ENCODE results near the gene MAPK9.
"Not testable (repeated sequence)": the region's sequence is repeated elsewhere in the genome, so short reads cannot be mapped to it uniquely, and the experiment has no call there.

The MAPK9 gene

DNA sequence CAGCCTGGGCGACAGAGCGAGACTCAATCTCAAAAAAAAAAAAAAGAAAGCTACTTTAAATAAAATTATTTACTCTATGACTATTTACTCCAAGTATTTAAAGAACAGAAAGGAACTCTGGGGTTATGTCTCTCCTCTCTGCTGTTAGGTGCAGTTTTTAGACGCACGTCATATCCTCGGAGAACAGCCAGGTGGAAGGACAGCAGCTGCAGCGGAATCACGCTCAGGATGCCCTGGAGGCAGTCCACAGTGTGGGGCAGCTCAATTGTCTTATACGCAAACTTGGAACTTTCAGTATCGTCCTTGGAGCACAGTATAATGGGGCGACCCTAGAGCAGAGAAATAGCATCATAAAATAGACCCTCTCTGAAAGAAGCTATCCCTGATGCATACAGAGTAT, 10.4 kb upstream of the MAPK9 start:
- no peak overlapping the region for H3K9ac ChIP-seq (ENCODE audit: low read depth, low read length)
- H3K4me1 ChIP-seq (ENCODE audit: control insufficient read depth, insufficient read depth, low read length) = no peaks in the 10 kb centered on the region
- peaks cover 39% of the 10 kb centered on the region for H3K36me3 ChIP-seq (ENCODE audit: insufficient read depth, low read length)
- H3K4me3 ChIP-seq (ENCODE audit: low read length) = no peak overlapping the region
- no peak overlapping the region for H3K4me2 ChIP-seq (ENCODE audit: low read length)
- H3K9me3 ChIP-seq (replicated peaks; ENCODE audit: low read length) = no peaks in the 10 kb centered on the region
- H3K27me3 ChIP-seq (ENCODE audit: control insufficient read depth, insufficient read depth, low read length) = no peaks in the 10 kb centered on the region

- Histone ChIP-seq H3K9me3 (replicated peaks; ENCODE audit: low read length) (no peaks in the 10 kb centered on the region), H3K9ac (ENCODE audit: low read depth, low read length) (no peak overlapping the region), H3K4me1 (ENCODE audit: control insufficient read depth, insufficient read depth, low read length) (no peaks in the 10 kb centered on the region), H3K27me3 (ENCODE audit: control insufficient read depth, insufficient read depth, low read length) (no peaks in the 10 kb centered on the region), H3K36me3 (ENCODE audit: insufficient read depth, low read length) (peaks cover 36% of the 10 kb centered on the region), H3K4me3 (ENCODE audit: low read length) (no peak overlapping the region), H3K4me2 (ENCODE audit: low read length) (no peak overlapping the region)
These were observed 9.4 kb upstream of the MAPK9 start for GRCh38 chr5:180301253-180301652.

- no peak overlapping the region for H3K4me2 ChIP-seq (ENCODE audit: low read length)
- no peak overlapping the region for H3K9ac ChIP-seq (ENCODE audit: low read depth, low read length)
- no peaks in the 10 kb centered on the region for H3K9me3 ChIP-seq (replicated peaks; ENCODE audit: low read length)
- peaks cover 33% of the 10 kb centered on the region for H3K36me3 ChIP-seq (ENCODE audit: insufficient read depth, low read length)
- H3K4me3 ChIP-seq (ENCODE audit: low read length) = no peak overlapping the region
- H3K27me3 ChIP-seq (ENCODE audit: control insufficient read depth, insufficient read depth, low read length) = no peaks in the 10 kb centered on the region
- no peaks in the 10 kb centered on the region for H3K4me1 ChIP-seq (ENCODE audit: control insufficient read depth, insufficient read depth, low read length)
These were observed 7.6 kb upstream of the MAPK9 start for GRCh38 chr5:180299526-180299925.

DNA sequence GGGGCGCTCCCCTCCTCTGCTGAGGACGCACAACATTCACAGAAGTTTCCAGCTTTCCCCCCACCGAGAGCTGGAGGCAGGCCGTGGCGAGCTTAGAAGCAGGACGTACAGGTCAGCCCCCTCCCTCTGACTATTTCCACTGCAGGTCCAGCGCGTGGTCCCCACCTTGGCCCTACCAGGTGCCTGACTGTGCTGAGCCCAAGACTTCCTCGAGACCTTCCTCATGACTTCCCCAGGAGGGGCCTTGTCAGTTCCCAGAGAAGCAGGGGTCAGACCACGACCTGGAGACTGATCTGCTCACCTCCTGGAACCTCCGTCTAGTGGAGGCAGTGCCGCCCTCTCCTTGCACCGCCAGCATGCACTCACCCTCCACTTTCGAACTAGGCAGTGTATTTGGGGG, 7.1 kb upstream of the MAPK9 start:
- not testable (repeated sequence) for H3K4me3 ChIP-seq (ENCODE audit: low read length); H3K4me1 ChIP-seq (ENCODE audit: control insufficient read depth, insufficient read depth, low read length); H3K4me2 ChIP-seq (ENCODE audit: low read length)

GRCh38 chr5:180297587-180298282, 5.9 kb upstream of the MAPK9 start:
- H3K27me3 ChIP-seq (ENCODE audit: control insufficient read depth, insufficient read depth, low read length) = no peaks in the 10 kb centered on the region
- H3K9me3 ChIP-seq (replicated peaks; ENCODE audit: low read length) = no peaks in the 10 kb centered on the region
- no peak overlapping the region for H3K4me3 ChIP-seq (ENCODE audit: low read length)
- H3K9ac ChIP-seq (ENCODE audit: low read depth, low read length) = no peak overlapping the region
- no peak overlapping the region for H3K4me2 ChIP-seq (ENCODE audit: low read length)
- peaks cover 20% of the 10 kb centered on the region for H3K36me3 ChIP-seq (ENCODE audit: insufficient read depth, low read length)
- peaks cover 4% of the 10 kb centered on the region for H3K4me1 ChIP-seq (ENCODE audit: control insufficient read depth, insufficient read depth, low read length)

More for the DNA sequence above, 7.1 kb upstream of the MAPK9 start:
- H3K9me3 ChIP-seq (replicated peaks; ENCODE audit: low read length); H3K9ac ChIP-seq (ENCODE audit: low read depth, low read length); H3K27me3 ChIP-seq (ENCODE audit: control insufficient read depth, insufficient read depth, low read length): not testable (repeated sequence)
- peaks cover 28% of the 10 kb centered on the region for H3K36me3 ChIP-seq (ENCODE audit: insufficient read depth, low read length)

- no peak overlapping the region for H3K4me2 ChIP-seq (ENCODE audit: low read length)
- peaks cover 4% of the 10 kb centered on the region for H3K4me1 ChIP-seq (ENCODE audit: control insufficient read depth, insufficient read depth, low read length)
- no peak overlapping the region for H3K9ac ChIP-seq (ENCODE audit: low read depth, low read length)
- no peaks in the 10 kb centered on the region for H3K9me3 ChIP-seq (replicated peaks; ENCODE audit: low read length)
- no peaks in the 10 kb centered on the region for H3K27me3 ChIP-seq (ENCODE audit: control insufficient read depth, insufficient read depth, low read length)
- H3K36me3 ChIP-seq (ENCODE audit: insufficient read depth, low read length) = peaks cover 14% of the 10 kb centered on the region
- no peak overlapping the region for H3K4me3 ChIP-seq (ENCODE audit: low read length)
These were observed 4.9 kb upstream of the MAPK9 start for GRCh38 chr5:180296771-180297170.

GRCh38 chr5:180294913-180295555, 3.2 kb upstream of the MAPK9 start:
- Histone ChIP-seq H3K4me2 (ENCODE audit: low read length) (no peak overlapping the region), H3K9ac (ENCODE audit: low read depth, low read length) (no peak overlapping the region), H3K4me1 (ENCODE audit: control insufficient read depth, insufficient read depth, low read length) (peaks cover 14% of the 10 kb centered on the region), H3K4me3 (ENCODE audit: low read length) (no peak overlapping the region), H3K9me3 (replicated peaks; ENCODE audit: low read length) (no peaks in the 10 kb centered on the region), H3K36me3 (ENCODE audit: insufficient read depth, low read length) (peaks cover 2% of the 10 kb centered on the region), H3K27me3 (ENCODE audit: control insufficient read depth, insufficient read depth, low read length) (no peaks in the 10 kb centered on the region)

DNA sequence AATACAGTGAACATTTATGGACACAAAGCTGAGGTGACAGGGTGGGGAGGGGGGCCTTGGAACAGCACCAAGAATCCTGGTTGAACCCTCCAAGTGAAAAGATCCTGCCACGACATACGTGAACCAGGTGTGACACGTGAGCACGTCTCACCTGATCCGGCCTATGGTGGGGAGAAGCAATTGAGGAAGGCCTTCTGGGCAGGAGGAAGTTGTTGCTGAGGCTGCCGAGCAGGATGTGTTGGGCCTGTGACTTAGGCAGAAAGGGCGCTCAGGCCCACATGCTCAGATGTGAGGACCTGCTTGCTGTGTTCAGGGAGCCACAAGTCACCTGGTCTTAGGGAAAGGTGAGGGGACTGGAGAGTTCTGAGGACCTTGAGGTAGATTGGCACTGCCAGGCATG, 2.5 kb upstream of the MAPK9 start:
- Histone ChIP-seq H3K9me3 (replicated peaks; ENCODE audit: low read length) (no peaks in the 10 kb centered on the region), H3K27me3 (ENCODE audit: control insufficient read depth, insufficient read depth, low read length) (no peaks in the 10 kb centered on the region), H3K4me3 (ENCODE audit: low read length) (no peak overlapping the region), H3K4me1 (ENCODE audit: control insufficient read depth, insufficient read depth, low read length) (peaks cover 14% of the 10 kb centered on the region), H3K36me3 (ENCODE audit: insufficient read depth, low read length) (no peaks in the 10 kb centered on the region), H3K9ac (ENCODE audit: low read depth, low read length) (no peak overlapping the region), H3K4me2 (ENCODE audit: low read length) (no peak overlapping the region)

DNA sequence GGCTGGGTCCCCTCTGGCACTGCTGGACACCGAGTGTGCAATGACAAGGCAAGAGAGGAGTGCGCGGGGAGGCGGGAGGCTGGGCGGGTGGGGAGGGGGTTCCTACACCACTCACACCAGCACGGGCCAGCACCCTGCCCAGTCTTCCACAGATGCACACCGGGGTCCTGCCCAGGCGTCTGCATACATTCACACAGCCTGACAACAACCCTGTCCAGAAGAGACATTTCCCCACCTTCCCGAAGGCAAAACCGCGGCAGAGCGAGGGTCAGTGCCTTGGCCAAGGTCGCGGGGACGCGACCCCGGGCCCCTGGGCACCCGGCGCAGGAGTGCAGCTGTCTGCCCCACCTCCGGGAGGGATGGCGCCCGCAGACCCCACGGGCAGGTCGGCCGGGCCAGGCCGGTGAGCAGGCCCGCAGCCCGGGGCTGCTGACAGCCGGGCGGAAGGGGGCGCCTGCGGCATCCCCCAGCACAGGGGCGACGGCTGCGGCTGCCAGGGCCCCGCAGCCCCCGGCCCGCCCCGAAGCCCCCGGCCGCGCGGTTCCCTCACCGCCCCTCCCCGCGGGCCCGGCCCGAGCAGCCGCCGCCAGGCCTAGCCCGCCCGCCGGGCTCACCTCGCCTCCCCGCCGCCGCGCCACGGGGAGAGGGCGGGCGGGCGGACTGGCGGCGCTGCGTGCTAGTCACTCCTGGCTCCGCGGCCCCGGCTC, 496 bp downstream of the MAPK9 start:
- H3K4me3 ChIP-seq (ENCODE audit: low read length) = peak overlapping the region; percentile 95
- H3K36me3 ChIP-seq (ENCODE audit: insufficient read depth, low read length) = no peaks in the 10 kb centered on the region
- peak overlapping the region; percentile 84 for H3K9ac ChIP-seq (ENCODE audit: low read depth, low read length)
- H3K9me3 ChIP-seq (replicated peaks; ENCODE audit: low read length) = no peaks in the 10 kb centered on the region
- no peaks in the 10 kb centered on the region for H3K27me3 ChIP-seq (ENCODE audit: control insufficient read depth, insufficient read depth, low read length)
- peak overlapping the region; percentile 93 for H3K4me2 ChIP-seq (ENCODE audit: low read length)
- H3K4me1 ChIP-seq (ENCODE audit: control insufficient read depth, insufficient read depth, low read length) = peaks cover 14% of the 10 kb centered on the region

GRCh38 chr5:180290568-180291233, 1.2 kb downstream of the MAPK9 start:
- no peaks in the 10 kb centered on the region for H3K27me3 ChIP-seq (ENCODE audit: control insufficient read depth, insufficient read depth, low read length)
- peak overlapping the region; percentile 95 for H3K4me3 ChIP-seq (ENCODE audit: low read length)
- H3K36me3 ChIP-seq (ENCODE audit: insufficient read depth, low read length) = no peaks in the 10 kb centered on the region
- peaks cover 14% of the 10 kb centered on the region for H3K4me1 ChIP-seq (ENCODE audit: control insufficient read depth, insufficient read depth, low read length)
- H3K9ac ChIP-seq (ENCODE audit: low read depth, low read length) = peak overlapping the region; percentile 31
- H3K9me3 ChIP-seq (replicated peaks; ENCODE audit: low read length) = no peaks in the 10 kb centered on the region
- peak overlapping the region; percentile 93 for H3K4me2 ChIP-seq (ENCODE audit: low read length)

- peaks cover 14% of the 10 kb centered on the region for H3K4me1 ChIP-seq (ENCODE audit: control insufficient read depth, insufficient read depth, low read length)
- H3K27me3 ChIP-seq (ENCODE audit: control insufficient read depth, insufficient read depth, low read length) = no peaks in the 10 kb centered on the region
- H3K4me2 ChIP-seq (ENCODE audit: low read length) = peak overlapping the region; percentile 93
- no peak overlapping the region for H3K9ac ChIP-seq (ENCODE audit: low read depth, low read length)
- no peaks in the 10 kb centered on the region for H3K36me3 ChIP-seq (ENCODE audit: insufficient read depth, low read length)
- H3K9me3 ChIP-seq (replicated peaks; ENCODE audit: low read length) = no peaks in the 10 kb centered on the region
- no peak overlapping the region for H3K4me3 ChIP-seq (ENCODE audit: low read length)
These were observed 1.9 kb downstream of the MAPK9 start for GRCh38 chr5:180289966-180290365.
